GM21390 (cell line): ENCODE measurements around the gene HMGCLL1.

Experiments
- ATAC-seq: cut with Tn5 transposase; IDR thresholded peaks from one replicate; pipeline ENCODE4 v1.9.1; 2021; ENCODE audit not compliant: unreplicated experiment

Gene HMGCLL1

DNA sequence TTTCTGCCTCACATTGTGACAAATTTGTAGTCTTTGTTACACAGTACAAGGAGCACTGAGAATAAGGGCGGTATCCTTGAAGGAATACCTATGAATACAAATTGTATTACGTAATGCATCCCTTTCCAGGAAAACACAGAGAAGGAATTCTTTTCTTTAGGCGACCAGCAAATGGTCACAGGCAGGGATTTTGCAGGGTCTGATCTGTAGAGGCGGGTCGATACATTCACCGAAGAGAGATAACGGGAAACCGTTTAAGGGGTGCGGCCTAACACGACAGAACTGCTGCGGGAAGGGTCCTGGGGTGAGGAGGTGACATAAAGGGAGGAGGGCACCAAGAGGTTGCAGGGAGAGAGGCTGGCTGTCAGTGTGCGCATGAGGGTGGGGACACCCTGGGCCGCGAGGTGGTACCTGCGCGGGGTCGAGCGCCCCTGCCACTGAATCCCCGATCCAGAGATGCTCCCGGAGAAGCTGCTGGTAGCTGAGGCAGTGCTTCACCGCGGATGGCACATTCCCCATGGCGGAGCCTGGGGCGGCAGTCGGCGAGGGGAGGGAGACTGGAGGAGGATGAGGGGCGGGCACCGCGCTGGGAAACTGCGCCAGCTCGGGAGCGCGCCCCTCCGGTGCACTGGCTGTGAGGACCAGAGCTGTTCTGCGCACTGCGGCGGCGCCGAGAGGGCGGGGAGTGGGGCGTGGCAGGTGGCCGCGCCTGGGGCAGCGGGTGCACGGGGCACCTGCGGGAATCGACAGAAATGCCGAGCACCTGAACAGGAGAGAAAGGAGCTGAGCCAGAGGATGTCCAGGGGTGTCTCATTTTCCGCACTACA, at the start of gene HMGCLL1:
HMGCLL1 (minus strand) TSS at position 656 of the 827 bp plus-strand sequence; CDS start at position 519, 137 bp downstream.
- ATAC-seq: no peak

DNA sequence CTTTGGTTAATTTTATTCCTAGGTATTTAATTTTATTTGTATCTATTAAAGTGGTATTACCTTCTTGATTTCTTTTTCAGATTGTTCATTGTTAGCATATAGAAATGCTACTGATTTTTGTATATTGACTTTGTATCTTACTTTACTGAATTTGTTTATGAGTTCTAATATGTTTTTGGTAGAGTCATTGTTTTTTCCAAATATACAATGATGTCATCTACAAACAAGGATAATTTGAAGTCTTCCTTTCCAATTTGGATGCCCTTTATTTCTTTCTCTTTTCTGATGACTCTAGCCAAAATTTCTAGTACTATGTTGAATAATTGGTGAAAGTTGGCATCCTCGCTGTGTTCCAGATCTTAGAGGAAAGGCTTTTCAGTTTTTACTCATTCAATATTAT, 43.0 kb upstream of the HMGCLL1 start:
- no peak for ATAC-seq

DNA sequence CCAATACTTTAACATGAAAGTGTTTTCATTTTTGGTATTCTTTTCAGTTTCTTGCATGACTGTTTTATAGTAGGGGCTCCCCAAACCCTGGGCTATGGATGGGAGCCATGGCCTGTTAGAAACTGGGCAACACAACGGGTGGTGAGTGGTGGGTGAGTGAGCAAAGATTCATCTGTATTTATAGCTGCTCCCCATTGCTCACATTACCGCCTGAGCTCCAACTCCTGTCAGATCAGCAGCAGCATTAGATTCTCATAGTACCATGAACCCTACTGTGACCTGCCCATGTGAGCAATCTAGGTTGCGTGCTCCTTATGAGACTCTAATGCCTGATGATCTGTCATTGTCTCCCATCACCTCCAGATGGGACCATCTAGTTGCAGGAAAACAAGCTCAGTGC, 42.3 kb upstream of the HMGCLL1 start:
- no peak for ATAC-seq

DNA sequence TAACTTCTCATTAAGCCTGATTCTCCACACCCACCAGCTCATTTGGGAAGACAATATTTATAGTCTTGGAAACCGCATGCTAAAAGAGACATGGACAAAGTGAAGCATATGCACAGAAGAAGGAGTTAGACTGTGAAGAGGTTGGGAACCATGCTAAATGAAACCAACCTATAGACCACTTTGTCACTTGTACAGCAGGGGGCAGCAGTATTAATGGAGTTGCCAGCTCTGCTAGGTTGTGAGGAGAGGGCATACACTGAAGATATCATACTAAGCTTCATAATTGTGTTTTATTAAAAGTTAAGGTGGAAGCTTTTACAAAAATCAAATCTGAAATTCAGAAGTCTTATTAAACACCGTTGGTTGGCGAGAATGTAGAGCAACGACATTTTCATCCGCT, 38.3 kb upstream of the HMGCLL1 start:
- ATAC-seq: peak; percentile 76

DNA sequence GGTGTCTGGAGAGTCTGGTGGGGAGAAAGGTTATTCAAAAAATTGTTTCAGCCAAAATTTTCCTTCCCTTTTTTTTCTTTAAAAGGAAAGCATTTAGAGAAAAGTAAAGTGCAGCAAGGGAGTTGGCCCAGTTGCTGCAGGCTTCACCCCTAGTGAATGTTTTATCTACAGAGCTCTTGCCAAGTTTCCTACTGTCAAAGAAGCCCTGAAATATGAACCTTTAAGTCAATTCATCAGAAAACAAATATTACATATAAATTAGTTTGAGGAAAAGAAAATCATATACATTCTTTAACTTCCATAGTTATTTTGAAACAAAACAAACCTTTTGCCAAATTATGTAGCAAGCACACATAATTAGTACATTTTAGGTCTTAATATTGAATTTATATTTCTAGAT, 25.0 kb upstream of the HMGCLL1 start:
- ATAC-seq: no peak

DNA sequence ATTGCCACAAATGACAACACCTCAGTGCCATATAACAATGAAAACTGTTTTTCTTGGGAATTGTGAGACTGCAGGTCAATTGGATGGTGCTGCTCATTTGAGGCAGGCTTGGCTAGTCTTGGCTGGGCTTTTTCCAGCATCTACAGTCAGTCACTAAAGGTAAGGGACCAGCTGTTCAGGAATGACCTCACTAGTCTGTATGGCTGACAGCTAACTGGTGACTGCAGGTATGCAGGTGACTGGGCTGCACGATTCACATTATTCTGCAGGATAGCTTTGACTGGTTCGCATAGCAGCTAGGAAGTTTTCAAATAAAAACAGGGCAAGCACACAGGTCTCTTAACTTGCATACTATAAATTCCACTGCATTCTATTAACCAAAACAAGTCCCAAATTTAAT, 22.1 kb upstream of the HMGCLL1 start:
- no peak for ATAC-seq

DNA sequence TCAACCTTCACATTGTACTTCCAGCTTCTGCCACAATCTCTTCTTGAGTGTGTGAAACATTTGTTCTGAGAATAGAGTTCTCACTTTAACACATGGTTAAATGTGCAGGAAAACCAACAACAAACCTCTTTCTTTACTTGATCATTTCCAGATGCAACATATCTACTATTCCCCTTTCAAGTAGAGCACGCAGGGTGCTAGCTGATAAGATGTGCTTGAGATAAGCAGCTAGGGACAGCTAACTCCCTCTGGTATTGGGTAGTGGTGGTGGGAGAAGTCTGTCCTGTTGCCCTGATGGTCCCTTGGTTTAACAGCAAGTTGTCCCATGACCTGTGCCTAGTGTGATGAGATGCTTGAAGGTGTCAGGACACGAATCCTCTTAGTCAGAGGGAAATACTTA, 15.4 kb upstream of the HMGCLL1 start:
- ATAC-seq: no peak

DNA sequence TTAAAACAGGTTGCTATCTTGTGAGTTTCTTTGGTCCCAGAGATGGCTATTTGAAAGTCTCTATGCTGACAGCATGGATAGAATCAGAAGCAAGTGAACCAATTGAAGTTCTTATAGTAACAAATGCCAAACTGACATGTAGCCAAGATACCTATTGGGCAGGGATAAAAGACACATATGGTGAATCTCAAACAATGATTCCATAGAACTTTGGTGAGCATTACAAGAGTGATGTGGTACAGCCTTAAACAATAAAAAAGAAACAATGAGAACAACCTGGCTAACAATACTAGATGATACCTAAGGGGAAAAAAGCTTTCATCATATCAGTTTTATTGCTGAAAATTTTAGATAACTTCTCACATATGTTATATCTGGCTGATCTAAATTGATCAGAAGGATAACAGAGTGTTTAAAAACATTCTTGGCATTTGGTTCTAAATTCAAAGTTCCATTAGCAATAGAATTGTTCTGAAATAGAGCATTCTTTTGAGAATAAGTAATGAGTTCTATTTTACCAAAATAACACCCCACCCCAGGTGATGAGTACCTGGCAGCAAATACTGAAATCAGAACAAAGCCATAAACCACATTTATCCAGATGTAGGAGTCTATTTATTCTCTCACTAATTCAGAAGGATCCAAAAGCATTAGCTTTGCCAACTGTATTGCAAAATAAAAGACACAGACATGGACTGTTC, 5.8 kb upstream of the HMGCLL1 start:
- no peak for ATAC-seq

DNA sequence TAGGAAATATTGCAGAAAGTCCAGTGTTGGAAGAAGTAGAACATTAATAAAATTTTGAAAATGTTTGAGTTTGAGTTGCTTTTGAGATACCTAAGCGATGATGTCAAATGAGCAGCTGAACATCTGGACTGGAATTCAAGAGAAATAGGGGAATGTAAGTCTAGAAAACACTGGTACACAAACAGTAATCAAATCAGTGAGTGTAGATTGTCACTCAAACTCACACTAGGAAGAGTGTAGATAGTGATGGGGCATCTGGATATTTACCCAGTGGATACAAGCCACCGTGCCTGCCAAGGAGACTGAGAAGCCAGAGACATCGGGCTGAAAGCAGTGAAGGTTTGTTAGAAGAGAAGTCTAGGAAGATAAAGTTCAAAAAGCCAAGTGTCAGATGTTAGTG, 2.2 kb downstream of the HMGCLL1 start:
- ATAC-seq: no peak

DNA sequence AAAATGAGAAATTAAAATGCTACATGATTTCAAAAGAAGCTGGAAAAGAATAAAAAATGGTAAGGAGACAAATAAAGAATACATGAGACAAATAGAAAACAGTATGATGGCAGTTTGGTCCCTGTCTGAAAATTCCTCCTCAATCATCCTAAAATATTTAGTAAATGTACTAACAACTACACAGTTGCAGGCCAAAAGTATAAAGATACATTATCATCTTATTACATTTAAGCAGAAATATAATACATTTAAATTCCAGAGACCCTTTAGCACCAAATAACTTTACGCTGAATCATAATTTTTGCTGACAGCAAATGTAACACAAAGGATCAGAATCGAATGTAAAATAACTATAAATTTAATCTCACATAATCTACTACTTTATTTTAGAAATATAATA, 4.4 kb downstream of the HMGCLL1 start:
- ATAC-seq: no peak

DNA sequence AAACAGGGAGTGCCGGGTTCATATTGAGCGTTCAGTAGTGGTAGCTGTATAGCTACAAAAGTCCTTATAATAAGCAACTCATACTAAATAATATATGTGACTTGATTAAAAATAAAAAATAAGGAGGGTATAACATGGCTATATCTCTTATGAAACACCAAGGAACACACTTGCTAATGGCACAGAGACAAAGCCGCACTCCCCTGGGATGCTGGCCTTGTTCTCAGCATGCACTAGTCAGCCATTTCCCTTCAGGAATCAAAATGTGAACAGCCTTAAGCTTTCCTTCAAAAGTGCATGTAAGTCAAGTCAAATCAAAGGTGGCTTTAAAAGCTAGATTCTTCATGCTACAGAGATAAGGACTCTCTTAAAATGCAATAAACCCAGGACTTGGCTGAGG, 9.4 kb downstream of the HMGCLL1 start:
- ATAC-seq: no peak

DNA sequence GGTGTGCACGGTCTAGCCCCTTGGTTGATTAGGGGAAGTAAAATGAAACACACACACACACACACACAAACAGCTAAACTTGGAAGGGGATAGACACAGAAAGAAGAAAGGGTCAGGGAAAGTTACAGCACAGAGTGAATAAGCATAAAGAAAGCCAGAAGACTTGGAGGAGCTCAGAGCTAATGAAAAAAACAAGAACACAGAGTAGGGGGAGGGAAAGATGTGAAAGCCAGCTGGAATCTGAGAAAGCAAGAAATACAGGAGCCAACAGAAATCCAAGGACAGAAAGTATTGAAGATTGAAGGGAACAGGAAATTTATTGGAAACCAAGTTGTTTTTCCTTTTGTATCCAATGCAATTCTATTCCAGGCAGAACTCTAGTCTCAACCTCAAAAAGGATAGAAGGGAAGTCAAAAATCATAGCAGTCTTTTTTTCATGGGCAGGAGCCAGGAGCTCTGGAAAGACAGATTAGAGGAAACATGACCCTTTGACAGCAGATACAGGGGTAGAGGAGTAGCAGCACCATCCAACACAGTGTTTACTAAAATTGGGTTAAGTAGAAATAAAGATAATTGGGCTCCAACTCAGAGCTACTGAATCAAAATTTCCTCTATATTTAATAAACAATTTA, 10.1 kb downstream of the HMGCLL1 start:
- no peak for ATAC-seq

DNA sequence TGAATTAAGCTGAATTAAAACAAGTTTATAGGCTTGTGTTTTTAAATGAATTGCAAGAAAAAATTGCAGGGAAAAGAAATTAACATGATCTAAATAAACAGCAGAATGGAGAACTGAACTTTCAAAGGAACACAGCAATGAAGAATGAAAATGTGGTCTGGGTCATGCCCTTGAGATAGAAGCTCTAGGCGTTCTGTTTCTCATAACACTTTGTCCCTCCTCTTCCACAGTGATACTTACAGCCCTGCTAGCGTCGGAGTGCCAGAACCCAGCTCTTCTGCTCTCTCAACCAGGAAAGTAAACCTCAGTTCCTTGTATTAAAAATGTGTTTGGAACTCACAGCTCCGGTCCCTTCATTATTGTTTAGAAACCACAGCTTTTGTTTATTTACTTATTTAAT, 11.4 kb downstream of the HMGCLL1 start:
- no peak for ATAC-seq

DNA sequence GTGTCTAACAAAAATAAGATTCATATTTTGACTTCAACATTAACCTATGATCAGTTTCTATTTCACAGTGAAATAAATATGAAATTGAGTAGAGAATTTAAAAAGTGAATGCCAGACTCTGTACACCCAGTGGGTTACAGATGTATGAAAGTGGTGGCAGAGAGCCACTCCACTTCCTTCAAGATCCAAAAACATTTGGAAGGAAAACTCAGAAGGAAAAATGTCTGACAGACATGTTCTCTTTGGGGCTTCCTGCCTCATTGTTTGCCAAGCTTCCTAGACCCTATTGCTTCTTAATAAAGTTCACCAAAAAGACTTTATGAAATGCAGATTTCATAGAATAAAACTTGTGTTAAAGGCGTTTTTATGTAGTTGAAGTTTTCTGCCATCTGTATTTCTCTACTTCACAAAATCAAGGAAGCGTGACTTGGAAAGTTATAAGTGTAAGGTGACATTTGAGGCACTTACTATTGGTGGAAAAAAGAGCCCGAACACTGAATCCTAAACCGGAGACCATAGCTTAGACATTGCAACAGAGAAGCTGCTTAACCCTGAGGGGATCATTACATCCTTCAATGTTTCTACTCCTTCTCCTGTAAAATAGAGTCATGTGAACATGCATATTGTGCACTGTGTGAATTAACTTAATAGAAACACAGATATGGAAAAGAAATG, 12.8 kb downstream of the HMGCLL1 start:
- no peak for ATAC-seq

DNA sequence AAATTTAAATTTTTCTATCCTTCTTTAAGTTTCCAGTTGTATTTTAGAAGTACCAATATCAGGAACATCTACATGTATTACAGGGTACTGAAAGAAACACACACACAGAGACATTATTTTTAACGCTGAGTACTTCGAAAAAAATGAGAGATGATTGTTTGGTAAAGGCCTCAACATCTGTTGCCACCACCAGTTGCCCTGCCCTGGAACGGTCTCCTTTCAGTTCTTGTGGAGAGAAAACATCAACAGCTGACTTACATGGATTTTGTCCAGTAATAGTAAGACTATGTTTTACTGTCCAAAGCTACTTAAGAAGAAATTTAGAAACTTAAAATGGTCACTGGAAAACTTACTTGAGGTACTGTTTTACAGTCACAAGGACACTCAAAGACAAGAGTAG, 16.7 kb downstream of the HMGCLL1 start:
- ATAC-seq: no peak

DNA sequence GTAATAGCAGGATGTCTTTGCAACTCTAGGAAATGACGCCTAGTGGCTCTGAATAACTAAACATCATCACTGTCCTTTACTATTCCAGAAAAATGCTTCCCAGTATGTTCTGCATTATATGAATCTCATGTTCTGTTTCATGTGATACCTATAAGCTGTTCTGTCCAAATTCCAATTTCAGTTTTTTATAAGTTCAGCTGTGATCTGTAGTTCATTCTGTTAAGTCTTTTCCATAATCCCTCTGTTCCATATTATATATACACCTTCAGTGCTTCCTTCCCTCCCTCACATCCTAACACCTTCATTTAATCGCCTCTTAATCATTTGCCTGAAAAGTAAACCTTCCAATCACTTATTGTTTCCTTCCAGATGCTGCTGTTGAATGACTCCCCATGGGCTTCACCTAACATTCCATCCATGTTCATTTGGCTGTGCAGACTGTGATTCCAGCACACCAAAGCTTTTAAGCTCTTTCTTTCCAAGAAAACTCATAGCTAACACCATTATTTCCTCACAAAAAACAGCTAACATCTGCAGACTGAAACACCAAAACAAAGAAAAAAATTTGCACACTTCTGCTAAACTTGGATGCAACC, 18.6 kb downstream of the HMGCLL1 start:
- ATAC-seq: no peak

DNA sequence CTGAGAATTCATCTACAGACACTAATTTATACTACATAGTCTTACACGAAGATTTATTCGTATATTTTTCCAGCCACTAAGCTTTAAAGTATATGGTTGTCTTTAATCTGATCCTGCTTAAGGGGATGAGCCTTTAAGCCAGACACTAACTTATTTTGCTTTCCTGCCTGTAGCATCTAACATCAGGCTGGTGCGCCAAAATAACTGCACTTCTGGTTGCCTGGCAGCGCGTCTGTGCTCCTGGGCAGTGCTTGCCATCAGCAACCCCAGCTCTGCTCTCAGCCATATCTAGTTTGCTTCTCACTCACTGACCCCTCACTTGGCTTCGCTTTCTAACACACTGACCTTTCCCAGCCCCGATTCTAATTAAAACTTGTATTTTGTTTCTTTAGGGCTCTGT, 21.8 kb downstream of the HMGCLL1 start:
- ATAC-seq: no peak

DNA sequence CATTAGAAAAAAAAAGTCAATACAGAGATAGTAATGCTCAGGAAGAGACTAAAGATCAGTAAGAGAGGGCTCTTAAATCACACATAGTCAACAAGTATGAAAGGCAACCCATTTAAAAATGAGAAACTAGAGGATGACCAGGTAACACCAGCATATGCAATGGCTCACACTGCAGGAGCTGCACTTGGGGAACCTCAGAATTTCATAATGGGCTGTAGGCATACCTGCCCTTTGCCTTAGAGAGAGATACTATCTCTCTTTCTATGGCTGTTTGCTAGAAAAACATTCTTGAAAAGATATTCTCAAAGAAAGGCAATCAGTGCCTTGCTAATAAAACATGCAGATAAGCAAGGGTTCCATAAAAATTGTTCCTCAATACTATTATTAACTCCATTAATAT, 33.2 kb downstream of the HMGCLL1 start:
- no peak for ATAC-seq

DNA sequence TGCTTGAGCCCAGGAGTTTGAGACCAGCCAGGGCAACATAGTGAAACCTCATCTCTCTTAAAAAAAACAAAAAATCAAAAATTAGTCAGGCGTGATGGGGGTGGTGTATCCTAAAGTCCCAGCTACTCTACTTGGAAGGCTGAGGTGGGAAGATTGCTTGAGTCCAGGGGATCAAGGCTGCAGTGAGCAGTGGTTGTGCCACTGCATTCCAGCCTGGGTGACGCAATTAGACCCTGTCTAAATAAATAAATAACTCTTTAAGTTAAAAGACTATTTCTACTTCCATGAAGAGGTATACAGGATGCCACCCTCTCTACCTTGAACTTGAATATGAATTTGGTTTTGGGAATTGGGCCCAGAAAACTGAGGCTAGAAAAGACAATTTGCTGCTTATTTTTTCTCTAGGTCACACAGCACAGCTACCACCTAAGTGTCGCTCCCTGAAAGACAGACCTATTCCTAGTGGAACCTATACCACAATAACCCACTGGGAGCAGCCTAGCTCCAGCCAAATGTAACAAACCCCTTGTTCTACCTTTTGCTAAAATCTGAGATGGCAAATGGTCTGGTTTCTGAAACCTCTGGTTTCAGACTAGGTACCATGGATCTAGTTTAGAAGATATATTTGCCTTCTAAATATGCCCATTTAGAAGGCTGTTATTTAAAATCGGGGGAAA, 35.2 kb downstream of the HMGCLL1 start:
- no peak for ATAC-seq

DNA sequence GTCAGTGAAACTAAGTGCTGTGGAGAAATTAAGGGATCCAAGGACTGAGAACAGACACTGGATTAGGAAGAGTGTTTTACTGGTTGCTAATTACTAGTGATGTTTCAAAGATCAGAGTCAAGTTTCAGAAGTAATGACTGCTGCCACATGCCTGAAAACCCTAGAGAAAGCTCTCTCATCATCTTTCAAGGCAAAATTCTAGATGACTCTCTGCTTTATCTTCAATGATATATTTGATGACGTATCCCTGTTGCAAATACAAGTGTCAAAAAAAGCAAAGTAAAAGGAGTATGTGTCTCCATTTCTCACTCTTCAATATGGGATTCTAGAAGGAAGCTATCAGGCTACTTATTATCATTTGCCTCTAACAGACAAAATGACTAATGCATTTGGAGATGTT, 38.0 kb downstream of the HMGCLL1 start:
- no peak for ATAC-seq
